GM12864 (cell line): ENCODE measurements around the gene COL18A1.

Experiments used
- DNase-seq: peaks from one replicate; pipeline ENCODE4 v3.0.0-alpha.2; 2011; ENCODE audit warnings: low read depth
- H3K4me3 ChIP-seq: 2 replicates; pipeline ENCODE4 v1.5.1; 2011; ENCODE audit warnings: mild to moderate bottlenecking, low read depth, low read length, control low read depth
- CTCF ChIP-seq: IDR thresholded peaks from 2 replicates; pipeline ENCODE4 v1.5.1; 2011; ENCODE audit warnings: low read depth, mild to moderate bottlenecking, moderate library complexity, low read length, control low read depth, inconsistent platforms; ENCODE audit errors: missing control alignments

The COL18A1 gene

DNA sequence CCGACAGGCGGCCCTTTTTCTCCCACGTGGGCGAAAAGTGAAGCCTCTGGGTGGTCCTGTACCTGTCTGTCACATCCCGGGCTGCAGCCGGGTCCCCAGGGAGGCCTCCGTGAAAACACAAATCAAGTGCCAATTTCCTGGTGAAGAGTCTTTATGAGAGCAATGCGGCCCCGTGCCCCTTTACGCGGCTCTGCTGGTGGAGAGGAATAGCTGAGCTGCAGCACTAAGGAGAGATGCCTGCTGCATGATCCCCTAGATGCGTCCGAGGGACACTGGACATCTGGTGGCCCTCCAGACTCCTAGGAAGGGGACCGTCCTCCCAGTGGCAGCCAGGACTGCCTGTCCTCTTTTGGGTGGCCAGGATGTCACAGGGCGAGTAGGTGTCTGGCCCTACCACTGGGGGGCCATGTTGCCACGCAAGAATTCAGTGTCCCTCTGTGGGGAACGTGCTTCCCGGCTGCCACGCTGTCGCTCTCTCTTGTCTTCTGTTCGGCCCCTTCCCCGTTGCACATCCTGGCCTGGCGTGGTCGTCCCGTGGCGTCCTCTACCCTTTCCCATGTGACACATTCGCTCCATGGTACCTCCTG is 38.7 kb downstream of the COL18A1 start:
- H3K4me3 ChIP-seq, result no peak overlapping the region
- TF ChIP-seq CTCF, result peak; percentile 23
- DNase-seq, result no peak

DNA sequence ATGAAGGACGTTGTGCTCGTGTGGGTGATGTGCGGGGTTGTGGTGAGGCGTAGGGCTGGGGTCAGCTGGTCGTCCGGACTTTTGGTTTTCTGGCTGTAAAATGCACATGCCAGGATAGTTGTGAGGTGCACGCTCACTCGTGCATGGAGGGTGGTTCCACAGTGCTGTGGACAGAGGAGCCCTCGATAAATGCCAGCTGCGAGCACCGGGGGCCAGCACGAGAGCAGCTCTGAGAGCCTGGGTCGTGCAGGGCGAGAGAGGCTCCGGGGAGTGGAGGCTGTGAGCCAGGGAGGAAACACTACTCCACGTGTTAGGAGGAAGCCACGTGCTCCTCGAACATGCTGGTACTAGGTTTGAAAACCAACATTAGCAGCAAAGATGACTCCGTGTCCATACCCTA is 39.4 kb downstream of the COL18A1 start:
- TF ChIP-seq CTCF, result no peak
- H3K4me3 ChIP-seq, result no peak overlapping the region
- DNase-seq, result no peak

- no peak for DNase-seq
- H3K4me3 ChIP-seq, result no peak overlapping the region
- TF ChIP-seq CTCF, result no peak
These were observed 40.4 kb downstream of the COL18A1 start for GRCh38 chr21:45445369-45445768.

DNA sequence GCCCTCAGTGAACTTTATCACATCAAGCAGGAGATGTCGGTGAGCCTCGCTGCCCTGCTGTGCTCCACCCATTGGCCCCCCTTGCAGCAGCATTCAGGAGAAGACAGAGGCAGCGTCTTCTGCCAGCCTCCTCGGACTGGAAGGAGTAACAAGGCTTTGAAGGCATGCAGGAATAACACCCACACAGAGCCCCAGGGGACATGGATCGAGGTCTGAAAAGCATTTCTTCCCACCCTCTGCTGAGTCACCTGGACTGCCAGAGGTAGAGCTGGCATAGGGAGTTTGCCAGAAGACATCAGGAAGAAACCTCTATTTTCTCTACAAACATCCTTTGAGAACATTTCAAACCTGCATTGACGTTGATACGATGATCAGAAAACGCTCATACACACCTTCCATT is 42.9 kb downstream of the COL18A1 start:
- DNase-seq, result no peak
- TF ChIP-seq CTCF, result no peak
- H3K4me3 ChIP-seq, result no peak overlapping the region

DNA sequence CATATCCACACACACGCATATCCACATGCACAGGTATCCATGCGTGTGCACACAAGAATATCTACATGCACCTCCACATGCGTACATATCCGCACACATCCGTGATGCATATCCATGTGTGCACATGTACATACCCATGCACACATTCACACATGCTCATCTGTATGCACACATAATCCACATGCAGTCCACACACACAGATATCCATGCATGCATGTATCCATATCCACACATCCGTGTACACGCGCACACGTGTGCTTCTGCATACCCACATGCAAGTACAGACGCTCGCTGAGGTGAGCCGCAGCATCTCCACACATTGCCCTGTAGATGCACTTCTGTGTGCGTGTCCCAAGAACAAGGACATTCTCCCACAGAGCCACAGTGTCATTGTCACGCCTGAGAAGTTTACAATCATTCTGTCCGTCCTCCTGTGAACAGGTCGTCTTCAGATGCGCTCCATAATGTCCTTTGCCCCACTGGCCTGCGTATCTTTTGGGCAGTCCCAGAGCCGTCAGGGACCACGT is 43.4 kb downstream of the COL18A1 start:
- no peak for TF ChIP-seq CTCF
- DNase-seq, result no peak
- H3K4me3 ChIP-seq, result no peak overlapping the region

- no peak for DNase-seq
- H3K4me3 ChIP-seq, result no peak overlapping the region
- TF ChIP-seq CTCF, result no peak
These were observed 44.1 kb downstream of the COL18A1 start for GRCh38 chr21:45448810-45449657.
